Measurements from ENCODE around the gene CREG1. TPM values are rescaled to one million over a fixed set of nuclear protein-coding genes. Genes with fewer than 3 reads are reported as not detected.

The CREG1 gene
- 28.7 and 30.1 TPM in 2 replicates for total RNA-seq (2021; fragmentation: NEBNext Ultra II Directional; extraction: Animal tissue kit (Norgen Biotek cat#: 25700))
- 23.7 and 29.8 TPM in 2 replicates for polyA plus RNA-seq (2011; rRNA removed)
- 31.1 TPM for polyA plus RNA-seq (2011; cell fraction: cytosol; rRNA removed)
- polyA plus RNA-seq (2011; cell fraction: nucleus; rRNA removed): 16.1 TPM
- polyA plus RNA-seq (2012, experiment 1 of 2): 17.0 to 21.8 TPM (median 17.6 TPM) in 4 replicates
- 5.8 TPM for polyA plus RNA-seq (2012, experiment 2 of 2)
- 38.3 TPM for polyA plus RNA-seq (2013, experiment 1 of 2)
- 45.5 TPM for polyA plus RNA-seq (2013, experiment 2 of 2)
- 13.0 and 21.0 TPM in 2 replicates for polyA minus RNA-seq (2011; rRNA and poly(A)+ RNA removed)
- 20.5 TPM for polyA minus RNA-seq (2011; cell fraction: cytosol; rRNA and poly(A)+ RNA removed)
- polyA minus RNA-seq (2011; cell fraction: nucleus; rRNA and poly(A)+ RNA removed): 18.3 TPM
- long read RNA-seq, experiment 1, transcript CREG1-201 (4 exons, 1,974 nt): major isoform, 35 of 54 reads
- long read RNA-seq, experiment 1, partial matches to known transcripts: 19 of 54 reads
- long read RNA-seq, experiment 1, other reads (novel, unspliced or antisense): 0 of 54 reads
- long read RNA-seq, experiment 2, partial matches to known transcripts: 0 of 1 reads
- long read RNA-seq, experiment 2, other reads (novel, unspliced or antisense): 0 of 1 reads

DNA sequence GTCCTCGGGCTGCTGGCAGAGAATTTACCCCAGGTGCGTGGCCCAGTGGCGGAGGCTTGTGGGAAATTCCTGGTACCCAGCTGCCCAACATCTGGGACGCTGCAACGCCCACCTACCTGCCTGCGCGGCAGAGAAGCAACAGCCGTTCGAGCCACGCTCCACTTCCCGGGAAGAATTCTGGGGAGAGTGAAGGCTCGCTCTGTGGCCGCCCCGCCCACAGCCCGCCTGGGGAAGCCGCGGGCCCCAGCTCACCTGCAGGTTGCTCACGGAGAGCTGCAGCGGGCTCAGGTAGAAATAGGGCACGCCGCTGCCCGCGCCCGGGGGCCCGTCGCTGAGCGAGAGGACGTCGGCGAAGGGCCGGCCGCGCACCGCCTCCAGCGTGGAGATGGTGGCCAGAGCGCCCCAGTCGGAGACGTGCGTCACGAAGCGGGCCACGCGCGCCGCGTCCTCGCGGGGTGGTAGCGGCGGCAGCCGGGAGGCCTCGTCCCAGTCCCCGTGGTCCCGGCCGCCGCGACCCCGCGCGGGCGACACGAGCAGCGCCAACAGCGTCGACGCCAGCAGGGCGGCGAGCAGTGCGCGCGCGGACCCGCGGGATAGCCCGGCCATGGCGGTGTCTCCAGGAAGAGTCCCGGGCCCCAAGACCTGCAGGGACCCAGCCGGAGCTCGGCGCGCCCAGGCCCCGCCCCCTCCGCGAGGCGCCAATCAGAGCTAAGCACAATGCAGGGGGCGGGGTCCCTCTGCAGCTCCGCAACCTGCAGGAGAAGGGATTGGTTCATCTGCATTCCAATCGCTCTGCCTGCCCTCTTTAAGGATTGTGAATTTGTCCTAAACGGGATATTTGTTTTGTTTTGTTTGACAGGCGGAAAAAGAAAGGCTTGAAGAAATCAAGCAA lies at the start of gene CREG1:
CREG1 (minus strand) TSS at position 627 of the 892 bp plus-strand sequence.
- H2BK120ac ChIP-seq (replicated peaks; ENCODE audit: low read depth, low read length): no peak within 1 kb of the TSS
- no peaks in the 10 kb centered on the region for H3K36me3 ChIP-seq (ENCODE audit: control insufficient read depth in 2 of 4, insufficient read depth in 4 of 4, low read length in 3 of 4)
- H3K27me3 ChIP-seq (replicated peaks in 1 of 4; ENCODE audit: control insufficient read depth in 3 of 4, extremely low read depth in 1 of 4, insufficient read depth in 3 of 4, low read length in 3 of 4): no peaks in the 10 kb centered on the region; a peak in 1 of 7 replicates
- peak; percentile 78 to 93 for DNase-seq (ENCODE audit: low read depth in 1 of 2, low spot score in 2 of 2)
- H3K14ac ChIP-seq (ENCODE audit: insufficient read length): no peak within 1 kb of the TSS
- no peak within 1 kb of the TSS for H2AK5ac ChIP-seq (ENCODE audit: low read depth, low read length)
- H3K4ac ChIP-seq (replicated peaks; ENCODE audit: insufficient read length, low read depth, low read length): no peak within 1 kb of the TSS
- no peak within 1 kb of the TSS for H3K56ac ChIP-seq (replicated peaks; ENCODE audit: insufficient read length, low read depth, low read length)
- no peak within 1 kb of the TSS for H2BK5ac ChIP-seq (ENCODE audit: low read depth, low read length)
- peak within 1 kb of the TSS; percentile 65 to 84 (median 70) for H3K4me3 ChIP-seq (ENCODE audit: extremely low read depth in 1 of 4, insufficient read depth in 2 of 4, low read depth in 3 of 4, low read length in 4 of 4)
- H4K5ac ChIP-seq (ENCODE audit: insufficient read length, low read depth, low read length): no peak within 1 kb of the TSS
- peak within 1 kb of the TSS; percentile 93 for H2AFZ ChIP-seq (ENCODE audit: low read length)
- ChIA-PET CTCF (ENCODE audit: partially characterized antibody) (interaction anchor here (0.7 to 7.2 kb wide), 10 partner anchors 10 to 486 kb away, joined by 3 to 70 read pairs (median 3); no protein-coding TSS in a partner anchor), POLR2A (ENCODE audit: partially characterized antibody) (interaction anchor here (0.6 to 4.0 kb wide), 24 partner anchors 9 to 643 kb away, joined by 3 to 32 read pairs (median 4); partner anchors contain the start of gene POU2F1)
- H3K4me2 ChIP-seq (ENCODE audit: insufficient read depth in 1 of 2, low read depth in 2 of 2, low read length in 2 of 2): peak within 1 kb of the TSS; percentile 92 to 93
- H3K4me1 ChIP-seq (replicated peaks in 1 of 4; ENCODE audit: control insufficient read depth in 3 of 4, insufficient read depth in 4 of 4, low read length in 3 of 4): no peaks in the 10 kb centered on the region; a peak in 1 of 7 replicates
- 0 out of 2 replicates have a peak within 1 kb of the TSS, but pooled peaks have one; percentile 12 for H3K27ac ChIP-seq (ENCODE audit: low read depth, low read length)
- no peaks in the 10 kb centered on the region for H3K9me3 ChIP-seq (ENCODE audit: insufficient read depth in 2 of 2, low read depth in 1 of 2, low read length in 1 of 2)
- H2BK15ac ChIP-seq (ENCODE audit: low read length): 0 out of 2 replicates have a peak within 1 kb of the TSS, but pooled peaks have one; percentile 65
- H3K23ac ChIP-seq (ENCODE audit: insufficient read length): no peak within 1 kb of the TSS
- H3K23me2 ChIP-seq (ENCODE audit: low read depth, low read length): peaks cover 10% of the 10 kb centered on the region
- H3K18ac ChIP-seq (ENCODE audit: extremely low read depth, low read length): 0 out of 2 replicates have a peak within 1 kb of the TSS, but pooled peaks have one; percentile 41
- no peak within 1 kb of the TSS for H4K91ac ChIP-seq (replicated peaks; ENCODE audit: insufficient read length, low read length)
- no peak within 1 kb of the TSS for H2BK12ac ChIP-seq (ENCODE audit: low read depth, low read length)
- H4K20me1 ChIP-seq (replicated peaks in 1 of 2; ENCODE audit: control insufficient read depth in 1 of 2, insufficient read depth in 2 of 2, low read length in 2 of 2): peaks cover 0 to 1% of the 10 kb centered on the region in 2 experiments
- H4K8ac ChIP-seq (ENCODE audit: extremely low read depth, insufficient read depth, low read length): peak within 1 kb of the TSS; percentile 74; the same call in 1 of the 2 replicates
- 0 out of 4 replicates have a peak, but pooled peaks cover 0 to 2% of the 10 kb centered on the region in 2 experiments for H3K79me2 ChIP-seq (ENCODE audit: control insufficient read depth in 1 of 2, insufficient read depth in 2 of 2, low read length in 2 of 2)
- H2BK20ac ChIP-seq (ENCODE audit: low read length): no peak within 1 kb of the TSS
- H3K9ac ChIP-seq (replicated peaks in 1 of 4; ENCODE audit: extremely low read depth in 1 of 4, low read depth in 3 of 4, low read length in 3 of 4): peak within 1 kb of the TSS; percentile 29 to 75 (median 54); a peak in 6 of 7 replicates
- 0 out of 2 replicates have a peak, but pooled peaks cover 2% of the 10 kb centered on the region for H3K79me1 ChIP-seq (ENCODE audit: low read depth, low read length)
- 2% methylated on average over 47 of the region's 90 CpGs; no CpG with 5 or more reads in 1 of the 2 experiments for WGBS, 2 experiments (ENCODE audit: extremely low coverage in 1 of 2, insufficient coverage in 1 of 2, insufficient read length in 1 of 2, insufficient replicate concordance in 2 of 2, low coverage in 1 of 2, low lambda C conversion rate in 2 of 2, missing lambda C conversion rate in 1 of 2)
- peak; percentile 66 for FAIRE-seq
- TF ChIP-seq SP1 (IDR thresholded peaks at IDR 0.05; ENCODE audit: low read depth, low read length) (no peak), CBX5 (IDR thresholded peaks at IDR 0.05; ENCODE audit: low read depth, low read length) (no peak), RBBP5 (IDR thresholded peaks at IDR 0.05; ENCODE audit: borderline replicate concordance, low read depth, low read length) (peak; percentile 98; the same call in 1 of the 2 replicates), CHD1 (IDR thresholded peaks at IDR 0.05; ENCODE audit: low read depth, low read length) (no peak), TAF7 (optimal IDR thresholded peaks at IDR 0.05; ENCODE audit: borderline replicate concordance, low read depth, low read length) (peak; percentile 94), CREB1 (IDR thresholded peaks at IDR 0.05) (peak; percentile 15; the same call in 1 of the 2 replicates), CHD2 (IDR thresholded peaks at IDR 0.05; ENCODE audit: low read length) (no peak), CBX8 (IDR thresholded peaks at IDR 0.05; ENCODE audit: borderline replicate concordance, low read depth, low read length) (no peak)

All from H1 (cell line).